Transverse colon (tissue), 4 donors: ENCODE results near the gene PRKCSH. TPM values are rescaled to one million over a fixed set of nuclear protein-coding genes. Genes with fewer than 3 reads are reported as not detected.
"Not testable (repeated sequence)": the region's sequence is repeated elsewhere in the genome, so short reads cannot be mapped to it uniquely, and the experiment has no call there.

Experiments
- DNase-seq: peaks from one replicate; pipeline ENCODE4 v3.0.0-alpha.2; 2019
- H3K27ac ChIP-seq, 4 donors: fragments of 200-600 bp; sonication (generic); 2 replicates each; pipeline ENCODE4 v1.5.1; 2016 to 2018; ENCODE audit warnings: inconsistent platforms in 4 of 4
- H3K27me3 ChIP-seq: fragments of 200-600 bp; sonication (generic); 2 replicates; pipeline ENCODE4 v1.5.1; 2017; ENCODE audit warnings: inconsistent platforms
- H3K36me3 ChIP-seq, 4 donors: fragments of 200-600 bp; sonication (generic); 2 replicates each; pipeline ENCODE4 v1.5.1; 2017 to 2019; ENCODE audit warnings: inconsistent platforms in 4 of 4
- H3K4me1 ChIP-seq, 4 donors: fragments of 200-600 bp; sonication (generic); 2 replicates each; pipeline ENCODE4 v1.5.1; 2017 to 2020; ENCODE audit warnings: inconsistent platforms in 4 of 4
- H3K4me3 ChIP-seq, 4 donors: fragments of 200-600 bp; sonication (generic); 1 replicate in 1 of 4; 2 replicates in 3 of 4; pipeline versions ENCODE4 v1.5.1 to v1.6.1; 2017 to 2019; ENCODE audit warnings: inconsistent platforms in 4 of 4
- H3K9me3 ChIP-seq, 2 donors: fragments of 200-600 bp; sonication (generic); 2 replicates each; pipeline ENCODE4 v1.5.1; 2017 to 2019; ENCODE audit warnings: inconsistent platforms in 2 of 2
- EP300 ChIP-seq: sonication (generic); formaldehyde crosslinking; IDR thresholded peaks from one replicate; pipeline ENCODE4 v1.6.1; 2017; ENCODE audit warnings: antibody characterized with exemption, low read depth
- POLR2A ChIP-seq: fragments of 450-650 bp; IDR thresholded peaks from one replicate; pipeline ENCODE4 v1.6.1; 2016; ENCODE audit warnings: antibody characterized with exemption, mild to moderate bottlenecking, moderate library complexity
- POLR2AphosphoS5 ChIP-seq, 3 donors: sonication (generic); formaldehyde crosslinking; IDR thresholded peaks; one replicate each; pipeline ENCODE4 v1.6.1; 2016; ENCODE audit warnings: antibody characterized with exemption in 3 of 3
- WGBS, 2 donors: methylation state at CpG; one replicate each; pipeline ENCODE4 v1.1.5; 2018; ENCODE audit warnings: low coverage in 1 of 2; 5-methylcytosine and 5-hydroxymethylcytosine counted together
- in situ Hi-C, 4 donors: fragments of 200-750 bp; cut with MboI; loops; one replicate each; pipeline versions ENCODE4 v1.15.0 to v1.15.1; 2017; ENCODE audit warnings: low sequenced_read_pairs in 3 of 4, low pct_ligation_motif_present in 1 of 4, low pct_unique_long_range_greater_than_20kb in 1 of 4
- intact Hi-C: fragments of 100-400 bp; cut with DNase I; formaldehyde crosslinking; loops from one replicate; pipeline ENCODE4 v1.15.1; 2023; ENCODE audit warnings: low total_unique reads
- total RNA-seq, 4 donors: library from RNA; depleted of rRNA; stranded (reverse); fragments of >200 nt; gene quantifications; one replicate each; pipeline ENCODE4 v1.1.0, GENCODE V29; 2016
- TF ChIP-seq, protein P1 (sequence below), 5 experiments: fragments of 200-600 bp in 3 of 5; fragments of 450-650 bp in 2 of 5; sonication (generic) in 3 of 5; IDR thresholded peaks; 1 replicate in 2 of 5; 2 replicates in 3 of 5; pipeline ENCODE4 v1.5.1; 2016 to 2017; ENCODE audit warnings: antibody characterized with exemption in 5 of 5, inconsistent platforms in 3 of 5, mild to moderate bottlenecking in 2 of 5, moderate library complexity in 1 of 5

PRKCSH gene
- total RNA-seq, 4 donors from 2014 or later = 119 to 195 (median 183) TPM

- H3K4me1 ChIP-seq = peaks cover under 1 to 17% (median 12%) of the 10 kb centered on the region in 4 donors
- H3K9me3 ChIP-seq = no peaks in the 10 kb centered on the region
- TF ChIP-seq, protein P1, sequence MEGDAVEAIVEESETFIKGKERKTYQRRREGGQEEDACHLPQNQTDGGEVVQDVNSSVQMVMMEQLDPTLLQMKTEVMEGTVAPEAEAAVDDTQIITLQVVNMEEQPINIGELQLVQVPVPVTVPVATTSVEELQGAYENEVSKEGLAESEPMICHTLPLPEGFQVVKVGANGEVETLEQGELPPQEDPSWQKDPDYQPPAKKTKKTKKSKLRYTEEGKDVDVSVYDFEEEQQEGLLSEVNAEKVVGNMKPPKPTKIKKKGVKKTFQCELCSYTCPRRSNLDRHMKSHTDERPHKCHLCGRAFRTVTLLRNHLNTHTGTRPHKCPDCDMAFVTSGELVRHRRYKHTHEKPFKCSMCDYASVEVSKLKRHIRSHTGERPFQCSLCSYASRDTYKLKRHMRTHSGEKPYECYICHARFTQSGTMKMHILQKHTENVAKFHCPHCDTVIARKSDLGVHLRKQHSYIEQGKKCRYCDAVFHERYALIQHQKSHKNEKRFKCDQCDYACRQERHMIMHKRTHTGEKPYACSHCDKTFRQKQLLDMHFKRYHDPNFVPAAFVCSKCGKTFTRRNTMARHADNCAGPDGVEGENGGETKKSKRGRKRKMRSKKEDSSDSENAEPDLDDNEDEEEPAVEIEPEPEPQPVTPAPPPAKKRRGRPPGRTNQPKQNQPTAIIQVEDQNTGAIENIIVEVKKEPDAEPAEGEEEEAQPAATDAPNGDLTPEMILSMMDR (IDR thresholded peaks at IDR 0.05) = no peak
- TF ChIP-seq EP300 (no peak), POLR2AphosphoS5 (IDR thresholded peaks at IDR 0.05) (no peak), POLR2A (no peak)
- peaks cover 26% of the 10 kb centered on the region for H3K27me3 ChIP-seq
- in situ Hi-C loops = no loop called here
- no peak overlapping the region for H3K4me3 ChIP-seq
- WGBS, 2 donors = 94% methylated on average over 19 of the region's 19 CpGs; no CpG with 5 or more reads in 1 of the 2 donors
- intact Hi-C loops = no loop called here
- DNase-seq = no peak
- no peak overlapping the region for H3K27ac ChIP-seq
- H3K36me3 ChIP-seq = no peaks in the 10 kb centered on the region
These were observed 8.8 kb upstream of the PRKCSH start for GRCh38 chr19:11426656-11427055.

DNA sequence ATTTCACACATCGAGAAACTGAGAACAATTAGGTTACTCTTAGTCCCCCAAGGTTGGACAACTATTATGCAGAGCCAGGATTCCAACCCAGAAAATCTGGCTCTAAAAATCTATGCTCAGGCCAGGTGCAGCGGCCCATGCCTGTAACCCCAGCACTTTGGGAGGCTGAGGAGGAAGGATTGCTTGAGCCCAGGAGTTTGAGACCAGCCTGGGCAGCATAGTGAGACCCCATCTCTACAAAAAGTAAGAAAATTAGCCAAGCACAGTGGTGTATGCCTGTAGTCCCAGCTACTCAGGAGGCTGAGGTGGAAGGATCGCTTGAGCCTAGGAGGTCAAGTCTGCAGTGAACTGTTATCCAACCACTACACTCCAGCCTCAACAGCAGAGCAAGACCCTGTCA is 1.9 kb upstream of the PRKCSH start:
- H3K27ac ChIP-seq, H3K4me3 ChIP-seq, H3K9me3 ChIP-seq, intact Hi-C loops, DNase-seq, H3K27me3 ChIP-seq: not testable (repeated sequence)
- in situ Hi-C loops = loop anchor here in 2 of 4 donors (10.0 kb wide), 2 partner anchors 59 to 139 kb away; partner anchors contain the start of genes SWSAP1 (in 1 of the 2) and TSPAN16 (in 1 of the 2)
- WGBS, 2 donors = 83 to 100% methylated on average over 1 to 3 of the region's 3 CpGs
- peaks cover 9 to 18% (median 15%) of the 10 kb centered on the region in 4 donors for H3K4me1 ChIP-seq
- H3K36me3 ChIP-seq = peaks cover 0 to 12% (median 3%) of the 10 kb centered on the region in 4 donors

DNA sequence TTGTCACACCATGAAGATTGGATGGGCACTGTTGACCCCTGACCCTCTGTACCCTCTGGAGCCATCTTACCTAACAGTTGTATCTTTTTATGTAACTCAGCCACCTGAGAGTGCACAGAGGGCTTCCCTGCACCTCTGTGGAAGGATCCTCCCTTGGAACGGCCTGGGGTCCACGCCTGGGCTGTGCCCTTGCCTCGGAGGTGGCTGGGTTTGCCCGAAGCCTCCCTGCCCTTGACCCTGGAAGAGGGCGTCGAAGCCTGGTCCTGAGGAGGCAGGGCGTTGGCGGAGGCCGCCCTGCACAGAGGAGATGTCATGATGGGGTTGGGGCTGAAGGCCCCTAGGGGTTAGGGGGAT is 755 bp upstream of the PRKCSH start:
- H3K4me1 ChIP-seq = peaks cover 9 to 18% (median 15%) of the 10 kb centered on the region in 4 donors
- peak overlapping the region; percentile 82 to 92 (median 86) for H3K27ac ChIP-seq
- no peak for DNase-seq
- WGBS, 2 donors = 6% methylated on average over 9 of the region's 9 CpGs; no CpG with 5 or more reads in 1 of the 2 donors
- H3K27me3 ChIP-seq = no peaks in the 10 kb centered on the region
- no peaks in the 10 kb centered on the region for H3K9me3 ChIP-seq
- peak overlapping the region; percentile 2 to 75 (median 32) for H3K4me3 ChIP-seq
- in situ Hi-C loops = loop anchor here in 2 of 4 donors (10.0 kb wide), 2 partner anchors 60 to 140 kb away; partner anchors contain the start of genes SWSAP1 (in 1 of the 2) and TSPAN16 (in 1 of the 2)
- intact Hi-C loops = no loop called here
- H3K36me3 ChIP-seq = peaks cover 0 to 17% (median 7%) of the 10 kb centered on the region in 4 donors
- TF ChIP-seq POLR2AphosphoS5 (IDR thresholded peaks at IDR 0.05) (no peak), POLR2A (no peak), EP300 (no peak)
- TF ChIP-seq, protein P1 (IDR thresholded peaks at IDR 0.05) = no peak

- TF ChIP-seq, protein P1 (IDR thresholded peaks at IDR 0.05) = no peak
- no peak for TF ChIP-seq EP300
- no peak for TF ChIP-seq POLR2AphosphoS5 (IDR thresholded peaks at IDR 0.05)
- peak; percentile 2 for TF ChIP-seq POLR2A
- Histone ChIP-seq H3K4me1 (peaks cover 9 to 18% (median 15%) of the 10 kb centered on the region in 4 donors), H3K4me3 (peak overlapping the region; percentile 58 to 77 (median 70)), H3K9me3 (no peaks in the 10 kb centered on the region), H3K27me3 (no peaks in the 10 kb centered on the region), H3K27ac (peak overlapping the region; percentile 82 to 92 (median 86)), H3K36me3 (peaks cover 0 to 26% (median 13%) of the 10 kb centered on the region in 4 donors)
- 0 to 3% methylated on average over 1 to 19 of the region's 21 CpGs for WGBS, 2 donors
- in situ Hi-C loops = loop anchor here in 2 of 4 donors (10.0 kb wide), 2 partner anchors 61 to 141 kb away; partner anchors contain the start of genes SWSAP1 (in 1 of the 2) and TSPAN16 (in 1 of the 2)
- DNase-seq = peak; percentile 45
- intact Hi-C loops = no loop called here
These were observed 438 bp downstream of the PRKCSH start for GRCh38 chr19:11435833-11436313.
